Stimulated activated CD4-positive, alpha-beta T cell treated with anti-CD3 and anti-CD28 coated beads, Interleukin-15, amount 100 ng/mL, for 48 hours (primary cell): Measurements from ENCODE around the gene GAB3.
"Not testable (repeated sequence)": the region's sequence is repeated elsewhere in the genome, so short reads cannot be mapped to it uniquely, and the experiment has no call there.

Experiments
- DNase-seq, 2 donors: peaks; one replicate each; pipeline ENCODE4 v3.0.0-alpha.2; 2020; ENCODE audit warnings: low read depth in 2 of 2

Gene GAB3

DNA sequence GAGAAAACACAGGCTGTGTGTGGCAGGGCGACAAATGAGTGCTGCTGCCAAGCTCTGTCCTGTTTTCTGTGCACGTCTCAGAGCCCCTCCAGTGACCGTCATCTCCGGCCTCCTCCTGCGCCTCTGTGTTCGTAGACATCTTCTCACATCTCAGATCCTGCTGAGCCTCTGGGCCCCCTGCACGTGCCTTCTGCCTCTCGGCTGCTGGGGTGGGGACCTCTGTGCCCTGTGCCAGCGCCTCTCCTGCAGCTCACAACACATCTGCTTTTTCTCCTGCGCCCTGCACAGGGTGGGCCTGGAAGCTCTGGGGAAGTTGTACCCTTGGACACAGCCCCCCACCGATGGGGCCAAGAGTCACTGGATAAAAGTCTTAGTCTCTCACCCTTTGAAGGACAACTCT is 95.1 kb downstream of the GAB3 start:
- DNase-seq = no peak

DNA sequence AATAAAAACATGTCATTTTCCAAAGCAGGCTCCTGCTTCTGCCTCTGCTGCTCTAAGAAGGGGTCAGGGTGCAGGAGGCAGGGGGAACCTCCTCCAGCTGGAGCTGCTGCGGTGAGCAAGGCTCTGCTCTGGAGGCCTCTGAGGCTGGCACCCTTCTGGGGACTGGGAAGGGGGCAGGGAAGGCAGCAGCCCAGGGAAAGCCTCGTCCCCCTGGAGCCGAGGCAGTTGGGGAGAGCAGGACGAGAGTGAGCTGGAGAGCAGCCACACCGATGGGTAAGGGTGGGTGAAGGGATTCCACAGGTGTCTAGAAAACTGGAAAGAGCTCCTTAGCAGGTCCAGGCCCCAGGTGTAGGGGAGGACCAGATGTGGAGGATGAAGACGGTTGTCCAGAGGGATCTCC is 95.5 kb downstream of the GAB3 start:
- no peak for DNase-seq

DNA sequence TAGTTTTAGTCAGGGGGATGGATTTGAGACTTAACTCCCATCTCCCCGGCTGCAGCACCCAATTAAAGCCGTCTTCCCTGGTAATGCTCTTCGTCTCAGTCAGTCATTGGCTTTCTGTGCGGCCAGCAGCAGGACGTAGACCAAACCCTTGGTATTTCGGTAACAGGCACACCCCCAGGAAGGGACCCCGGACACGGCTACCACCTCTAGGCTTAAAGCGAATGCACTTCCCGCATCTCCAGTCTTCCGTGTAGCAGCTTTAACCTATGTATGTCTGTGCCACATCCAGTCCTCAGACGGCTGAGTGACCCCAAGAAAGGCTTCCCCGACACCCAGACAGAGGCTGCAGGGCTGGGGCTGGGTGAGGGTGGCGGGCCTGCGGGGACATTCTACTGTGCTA is 96.0 kb downstream of the GAB3 start:
- DNase-seq = no peak

DNA sequence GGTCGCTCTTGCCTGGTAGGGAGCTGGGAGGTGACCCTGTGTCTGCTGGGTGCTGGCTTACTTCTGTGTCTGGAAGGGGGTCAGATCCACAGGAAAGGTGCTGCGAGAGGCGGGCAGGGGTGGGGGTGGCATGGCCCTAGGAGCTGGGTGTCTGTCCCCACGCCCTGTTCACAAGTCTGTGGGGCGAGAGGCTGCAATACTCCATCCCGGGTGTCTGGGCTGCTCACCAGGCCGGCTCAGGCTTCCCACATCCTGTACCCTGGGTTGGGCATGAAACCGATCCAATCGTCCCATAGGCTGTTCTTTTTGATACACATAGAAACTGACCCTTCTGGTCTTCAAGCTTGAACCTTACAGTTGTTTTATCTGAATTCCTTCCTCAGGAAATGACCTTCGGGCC is 96.5 kb downstream of the GAB3 start:
- DNase-seq = no peak

DNA sequence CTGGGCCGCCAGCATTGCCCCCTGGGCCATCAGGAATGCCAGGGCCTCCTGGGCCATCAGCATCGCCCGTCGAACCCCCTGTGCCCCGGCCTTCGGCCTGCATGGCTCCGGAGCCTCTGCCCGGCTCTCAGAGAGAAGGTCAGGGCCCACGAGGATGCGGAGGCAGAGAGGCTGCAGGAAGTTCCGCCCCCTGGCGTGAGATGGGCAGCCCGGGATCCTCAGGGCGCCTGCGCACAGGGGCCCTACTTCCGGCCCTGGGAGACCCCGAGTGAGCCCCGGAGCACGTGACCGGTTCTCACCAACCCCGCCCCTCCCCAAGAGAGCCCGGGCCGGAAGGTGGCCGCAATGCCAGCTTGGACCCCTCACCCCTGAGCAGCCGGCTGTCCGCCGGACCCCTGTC is 97.5 kb downstream of the GAB3 start, which contains the start of gene CTAG2:
Gene CTAG2, minus strand, starts transcription at position 167 of the 400 bp plus-strand sequence. Its CDS starts 64 bp downstream, at position 103.
- not testable (repeated sequence) for DNase-seq

DNA sequence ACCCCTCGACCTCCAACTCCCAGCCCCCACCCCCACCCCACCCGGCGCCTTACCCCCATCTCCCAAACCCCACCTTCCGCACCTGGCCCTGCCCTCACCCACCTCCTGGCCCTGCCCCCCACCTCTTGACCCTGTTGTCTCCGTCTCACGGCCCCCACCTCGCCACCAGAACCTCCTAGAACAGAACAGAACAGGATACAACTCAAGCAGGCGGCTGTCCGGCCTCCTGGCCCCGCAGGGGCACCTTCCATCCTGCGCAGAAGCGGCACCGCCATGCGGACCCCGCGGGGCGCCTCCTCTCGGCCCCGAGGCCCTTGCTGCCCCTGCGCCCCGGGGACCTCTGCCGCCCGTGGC is 97.9 kb downstream of the GAB3 start:
- DNase-seq = no peak

DNA sequence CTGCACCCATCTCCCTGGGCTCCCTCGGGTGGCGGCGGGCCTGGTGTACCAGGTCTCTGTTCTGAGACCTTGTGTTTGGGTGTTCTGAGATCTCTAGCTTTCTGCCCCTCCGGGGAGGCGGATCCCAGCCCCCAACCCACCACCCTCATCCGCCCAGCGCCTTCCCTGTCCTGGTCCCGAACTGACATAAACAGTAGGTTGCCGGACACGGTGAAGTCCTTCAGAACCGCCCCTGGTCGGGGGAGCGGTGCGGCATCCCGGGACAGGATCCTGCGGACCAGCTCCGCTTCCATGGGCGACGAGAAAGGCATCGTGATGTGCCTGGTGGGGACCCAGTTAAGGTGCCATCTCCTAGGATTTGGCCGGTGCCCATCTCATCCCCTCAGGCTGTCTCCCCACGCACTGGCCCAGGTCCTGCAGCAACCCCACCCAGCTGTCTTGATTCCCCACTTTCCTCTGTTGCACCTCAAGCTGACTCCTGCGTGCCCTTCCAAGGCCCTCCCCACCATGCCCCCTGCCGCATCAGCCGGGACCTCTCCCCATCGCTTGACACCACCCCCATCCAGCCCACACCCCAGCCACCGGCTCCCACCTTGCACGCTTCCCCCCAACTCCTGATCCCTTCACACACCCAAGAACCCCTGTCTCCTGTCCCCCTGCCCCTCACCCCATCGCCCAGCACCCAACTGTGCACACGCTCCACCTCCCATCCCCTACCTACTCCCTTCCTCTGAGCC is 98.4 kb downstream of the GAB3 start:
- no peak for DNase-seq

DNA sequence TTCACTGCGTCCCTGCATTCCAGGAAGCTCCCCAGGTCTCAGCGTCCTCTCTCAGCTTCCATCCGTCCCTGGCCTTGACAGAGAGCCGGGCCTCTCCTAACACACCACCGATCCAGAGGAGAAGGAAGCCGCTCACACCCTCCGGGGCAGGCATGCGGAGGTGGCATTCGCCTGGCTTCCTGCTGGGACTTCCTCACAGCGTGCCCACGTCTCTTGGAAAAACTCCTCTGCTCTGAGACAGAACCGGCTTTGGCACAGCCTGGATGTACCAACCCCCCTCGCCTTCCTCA is 100.7 kb downstream of the GAB3 start:
- DNase-seq = no peak

DNA sequence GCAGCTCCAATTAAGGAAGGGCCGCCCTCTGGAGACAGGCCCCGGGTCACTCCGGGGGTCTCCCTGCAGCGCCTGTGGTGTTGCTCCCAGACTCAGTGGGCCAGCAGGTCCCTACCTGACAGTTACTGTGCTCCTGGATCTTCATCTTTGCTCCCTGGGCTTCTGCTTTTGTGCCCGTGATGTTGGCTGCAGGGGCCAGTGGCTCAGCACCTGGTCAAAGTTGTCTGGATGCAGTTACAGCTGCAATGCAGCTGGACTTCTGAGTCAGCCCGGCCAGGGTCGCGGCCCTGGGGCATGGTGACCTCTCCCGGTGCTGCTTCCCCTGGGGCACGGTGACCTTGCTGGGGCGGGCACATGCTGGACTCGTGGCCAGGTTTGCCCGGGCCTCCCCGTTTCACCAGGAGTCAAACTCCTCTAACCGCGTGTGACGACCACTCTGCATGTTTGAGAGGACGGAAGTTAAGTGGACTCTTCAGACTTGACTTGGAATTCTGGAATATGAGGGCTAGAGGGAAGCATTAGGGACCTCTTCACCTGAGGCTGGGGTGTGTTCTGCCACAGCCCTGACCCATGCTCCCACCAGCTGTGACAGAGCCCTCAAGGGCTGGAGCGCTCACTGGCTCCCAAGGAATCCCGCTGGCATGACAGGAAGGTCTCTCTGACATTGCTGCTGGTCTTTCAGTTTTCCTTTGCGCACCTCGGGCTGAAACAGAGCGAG is 101.2 kb downstream of the GAB3 start:
- no peak for DNase-seq

DNA sequence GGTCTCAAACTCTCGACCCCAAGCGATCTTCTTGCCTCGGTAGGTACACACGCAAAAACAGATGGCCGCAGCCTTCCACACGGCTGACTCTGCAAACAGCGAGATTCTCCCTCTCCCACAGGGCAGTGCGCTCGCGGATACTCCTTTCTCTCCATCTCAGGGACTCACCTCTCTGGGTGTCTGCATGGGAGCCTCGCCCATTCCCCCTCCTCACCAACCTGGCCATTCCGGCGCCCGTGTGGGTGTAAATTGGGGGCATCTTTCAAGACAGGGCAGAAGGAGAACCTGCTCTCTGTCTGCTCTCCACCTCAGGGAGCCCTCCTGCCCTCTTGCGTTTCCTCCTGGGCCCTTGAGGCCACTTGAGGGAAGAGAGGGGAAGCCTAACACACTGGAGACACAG is 101.9 kb downstream of the GAB3 start:
- DNase-seq = no peak

DNA sequence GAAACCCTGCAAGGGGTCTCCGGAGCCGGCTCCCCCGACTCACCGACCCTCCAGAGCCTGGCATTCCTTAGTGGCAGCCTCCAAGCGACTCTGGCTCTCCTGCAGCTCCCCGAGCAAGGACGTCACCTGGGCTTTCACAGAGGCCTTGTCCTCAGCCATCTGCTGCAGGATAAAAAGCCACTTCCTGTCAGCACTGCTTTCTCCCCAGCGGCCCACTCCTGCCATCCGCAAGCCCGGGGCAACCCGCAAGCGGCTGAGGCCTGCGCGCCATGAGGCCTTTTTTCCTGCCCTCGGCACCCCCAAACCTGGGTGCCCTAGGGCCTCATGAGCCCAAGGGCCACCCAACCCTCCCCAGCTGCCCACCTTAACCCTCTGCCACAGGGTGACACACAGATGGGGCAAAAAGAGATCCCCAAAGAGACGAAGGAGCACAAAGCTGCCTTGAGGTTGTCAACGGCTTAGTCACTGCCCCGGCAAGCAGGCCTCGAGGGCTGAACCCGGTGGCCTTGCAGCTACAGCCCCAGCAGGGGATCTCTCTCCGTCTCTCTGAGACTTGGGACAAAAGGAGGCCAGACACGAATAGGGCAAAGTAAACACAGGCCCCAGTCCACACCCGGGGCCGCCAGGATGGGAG is 105.0 kb downstream of the GAB3 start:
- DNase-seq = not testable (repeated sequence)

DNA sequence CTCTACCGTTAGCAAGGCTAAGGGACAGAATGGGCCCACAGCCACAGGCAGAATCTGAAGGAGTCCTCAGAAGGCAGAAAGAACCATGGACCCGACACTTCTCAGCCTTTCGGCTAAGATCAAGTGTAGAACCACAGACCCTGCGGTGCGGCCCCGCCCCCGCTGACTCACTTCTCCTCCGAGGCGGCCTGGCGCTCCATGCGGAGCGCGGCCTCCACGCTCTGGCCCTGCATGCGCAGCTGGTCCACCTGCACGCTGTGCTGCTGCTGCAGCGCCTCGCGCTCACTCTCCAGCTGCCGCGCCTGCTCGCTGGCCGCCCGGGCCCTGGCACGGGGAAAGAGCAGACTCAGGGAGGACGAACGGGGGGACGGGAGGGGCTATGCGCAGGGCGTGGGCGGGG is 107.2 kb downstream of the GAB3 start:
- not testable (repeated sequence) for DNase-seq

DNA sequence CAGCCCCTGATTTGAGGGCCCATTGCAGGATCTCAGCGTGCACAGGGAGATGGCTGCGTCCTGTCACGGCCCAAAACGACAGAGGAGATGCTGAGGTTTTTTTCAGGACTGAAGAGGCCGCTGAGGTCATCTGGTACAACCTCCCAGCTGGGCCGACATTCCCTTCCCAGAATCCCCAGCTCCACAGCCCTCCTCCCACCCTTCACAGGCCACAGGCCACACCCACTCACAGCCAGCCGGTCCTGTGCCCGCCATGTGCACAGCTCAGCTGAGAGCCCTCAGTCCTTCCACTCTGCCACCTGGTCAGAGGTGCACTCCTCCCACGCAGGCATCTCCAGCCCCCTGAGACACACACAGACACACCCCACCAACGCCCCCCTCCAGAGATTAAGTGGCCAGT is 109.1 kb downstream of the GAB3 start:
- not testable (repeated sequence) for DNase-seq

DNA sequence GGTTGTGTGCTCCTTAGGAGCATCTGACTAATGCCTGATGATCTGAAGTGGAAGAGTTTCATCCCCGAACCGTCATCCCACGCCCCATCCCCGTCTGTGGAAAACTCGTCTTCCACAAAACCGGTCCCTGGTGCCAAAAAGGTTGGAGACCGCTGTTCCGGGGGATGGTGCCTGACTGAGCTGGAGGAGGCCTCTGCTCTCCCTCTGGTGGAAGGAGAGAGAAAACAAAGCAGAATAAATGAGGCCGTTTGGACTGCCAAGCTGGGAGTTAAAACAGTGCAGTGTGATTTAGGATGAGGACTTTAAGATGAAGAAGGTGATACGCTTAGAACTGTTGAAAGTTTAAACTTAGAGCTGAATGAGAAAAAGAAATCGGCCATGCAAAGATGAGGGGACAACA is 117.2 kb downstream of the GAB3 start:
- not testable (repeated sequence) for DNase-seq

DNA sequence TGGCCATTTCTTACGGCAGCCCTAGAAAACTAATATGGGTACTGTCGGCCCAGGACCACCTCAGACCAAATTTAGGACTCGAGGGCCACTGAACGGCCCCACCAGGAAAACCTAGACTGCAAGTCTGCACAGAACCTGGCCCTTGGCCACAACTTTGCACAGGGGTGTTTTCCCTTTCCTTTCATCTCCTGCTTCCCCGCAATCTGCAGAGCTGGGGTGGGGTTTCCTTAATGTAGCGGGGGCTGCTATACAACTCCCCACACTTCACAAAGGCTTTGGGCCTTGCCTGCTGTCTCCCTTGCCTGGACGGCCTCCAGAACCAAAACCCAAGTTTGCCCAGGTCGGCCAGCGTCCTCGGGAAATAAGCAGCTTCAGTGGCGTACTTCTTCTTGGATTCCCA is 119.9 kb downstream of the GAB3 start:
- not testable (repeated sequence) for DNase-seq

DNA sequence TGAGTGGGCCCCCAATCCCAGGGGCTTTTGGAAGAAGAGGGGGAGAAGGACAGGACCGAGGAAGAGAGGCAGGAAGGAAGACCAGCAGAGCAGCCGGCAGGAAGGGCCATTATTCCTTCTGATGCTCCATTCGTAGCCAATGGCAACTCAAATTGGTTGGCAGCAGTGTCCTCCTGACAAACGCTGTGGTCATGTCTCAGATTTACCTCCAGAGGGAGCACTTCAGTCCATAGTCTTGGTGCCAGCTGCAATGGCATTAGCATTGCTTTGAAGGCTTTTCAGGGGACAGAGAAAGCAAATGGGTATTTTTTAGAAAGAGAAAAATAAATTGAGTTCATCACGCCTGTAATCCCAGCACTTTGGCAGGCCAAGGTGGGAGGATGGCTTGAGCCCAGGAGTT is 121.9 kb downstream of the GAB3 start:
- not testable (repeated sequence) for DNase-seq
